ENCODE measurements around the gene NACA.
"Not testable (repeated sequence)": the region's sequence is repeated elsewhere in the genome, so short reads cannot be mapped to it uniquely, and the experiment has no call there.

NACA gene

DNA sequence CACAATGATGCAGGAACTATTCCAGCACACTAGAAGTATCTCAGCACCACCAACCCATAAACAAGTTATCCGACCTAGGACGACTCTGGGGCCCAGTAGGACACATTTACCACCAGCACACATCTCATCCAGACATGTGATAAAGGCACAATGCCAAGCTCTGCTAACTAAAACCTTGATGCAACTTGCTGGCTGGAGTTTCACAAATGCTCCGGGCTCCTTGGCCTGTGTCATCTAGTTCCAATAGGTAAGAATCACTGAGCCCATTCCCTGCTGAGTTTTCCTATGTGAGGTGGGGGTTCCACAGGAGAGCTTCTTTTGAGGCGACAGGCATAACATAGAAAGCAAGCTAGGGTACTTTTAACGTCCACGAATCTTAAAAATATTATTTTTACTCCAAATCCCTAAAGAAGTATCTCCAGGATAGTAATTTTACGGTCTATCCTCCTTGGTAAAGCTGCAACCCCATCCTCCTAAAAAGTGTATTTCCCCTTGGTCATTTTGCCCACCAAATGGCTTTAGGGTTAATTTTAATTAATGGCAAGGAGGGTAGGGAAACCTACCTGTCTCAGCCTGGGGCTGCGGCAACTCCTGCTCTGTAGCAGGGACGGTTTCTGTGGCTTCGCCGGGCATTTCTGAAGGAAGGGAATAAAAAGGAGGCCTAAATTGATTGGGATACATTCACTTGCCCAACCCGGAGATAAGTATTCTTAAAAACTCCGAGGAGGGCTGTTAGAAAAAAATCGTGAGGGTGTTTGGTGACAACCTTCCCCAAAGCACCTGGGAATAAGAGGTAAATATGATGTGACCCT, 1.0 kb downstream of the NACA start:
- no peak for DNase-seq

DNA sequence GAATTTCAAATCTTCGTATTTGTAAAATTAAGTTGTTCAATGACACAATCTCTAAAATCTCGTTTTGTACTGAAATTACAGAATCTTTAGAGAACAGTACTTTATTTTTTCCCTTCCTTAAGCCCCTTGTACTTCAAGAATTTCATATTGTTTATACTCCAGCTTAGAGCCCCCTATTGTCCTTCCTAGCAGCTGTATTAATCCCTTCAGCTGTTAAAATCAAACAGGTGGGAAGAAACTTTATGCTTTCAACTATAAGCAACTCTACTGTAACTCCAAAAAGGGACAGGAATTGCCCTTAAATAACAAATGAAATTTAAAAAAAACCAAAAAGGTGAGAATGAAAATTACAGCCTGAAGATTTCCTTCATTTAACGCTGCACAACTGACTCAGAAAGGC, 1.7 kb downstream of the NACA start:
- no peak for DNase-seq

DNA sequence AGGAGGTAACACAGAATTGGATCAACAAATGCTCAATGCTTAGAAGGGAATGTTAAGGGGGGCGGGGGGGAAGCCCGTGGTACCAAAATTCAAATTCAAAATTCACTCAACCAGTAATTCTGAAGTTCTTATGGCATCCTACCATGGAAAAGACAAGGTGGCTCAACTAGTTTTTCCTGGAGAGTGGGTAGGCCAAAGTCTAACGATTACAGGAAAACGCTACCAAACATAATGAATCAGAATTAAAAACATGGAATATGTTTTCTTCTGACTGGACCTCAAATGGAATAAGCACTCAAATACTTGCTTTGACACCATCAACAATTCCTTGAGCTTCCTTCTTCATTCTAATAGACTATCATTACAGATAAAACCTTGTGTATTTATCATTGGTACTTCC, 2.3 kb downstream of the NACA start:
- no peak for DNase-seq

DNA sequence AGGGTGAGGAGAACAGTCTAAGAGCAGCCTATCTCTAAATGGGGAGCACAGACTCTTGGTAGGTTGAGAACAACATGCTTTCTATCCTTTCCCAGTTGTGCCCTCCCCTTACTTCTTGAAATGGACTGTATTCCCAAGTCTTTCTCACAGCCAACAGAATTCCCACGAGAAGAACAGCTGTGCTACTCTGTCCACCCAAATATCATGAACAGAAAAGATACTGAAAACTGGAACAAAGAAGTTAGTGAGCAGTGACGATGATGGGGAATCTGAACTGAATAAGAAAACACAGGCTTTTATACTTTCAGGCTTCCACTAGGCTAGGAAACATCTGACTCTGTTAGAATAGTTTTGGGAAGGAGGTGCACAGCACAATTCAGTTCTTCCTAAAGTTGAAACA, 3.4 kb downstream of the NACA start:
- no peak for DNase-seq

DNA sequence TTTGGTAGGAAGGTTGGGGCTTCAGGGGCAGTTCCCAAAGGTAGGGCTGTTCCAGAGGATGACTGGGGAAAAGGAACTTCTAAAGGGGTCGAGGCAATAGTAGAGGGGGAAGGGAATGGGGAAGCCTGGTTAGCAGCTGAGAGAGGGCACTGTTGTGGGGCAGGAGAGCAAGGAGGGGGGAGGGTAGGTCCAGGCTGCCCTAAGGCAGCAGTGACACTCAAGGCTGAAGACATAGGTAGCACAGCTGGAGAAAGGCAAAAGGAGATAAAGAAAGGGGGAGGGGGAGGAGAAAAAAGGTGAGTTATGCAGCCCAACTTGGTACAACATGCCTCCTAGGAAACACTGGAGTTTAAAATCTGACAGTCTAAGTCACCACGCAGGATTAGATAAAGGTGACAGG, 3.9 kb downstream of the NACA start:
- no peak for DNase-seq

DNA sequence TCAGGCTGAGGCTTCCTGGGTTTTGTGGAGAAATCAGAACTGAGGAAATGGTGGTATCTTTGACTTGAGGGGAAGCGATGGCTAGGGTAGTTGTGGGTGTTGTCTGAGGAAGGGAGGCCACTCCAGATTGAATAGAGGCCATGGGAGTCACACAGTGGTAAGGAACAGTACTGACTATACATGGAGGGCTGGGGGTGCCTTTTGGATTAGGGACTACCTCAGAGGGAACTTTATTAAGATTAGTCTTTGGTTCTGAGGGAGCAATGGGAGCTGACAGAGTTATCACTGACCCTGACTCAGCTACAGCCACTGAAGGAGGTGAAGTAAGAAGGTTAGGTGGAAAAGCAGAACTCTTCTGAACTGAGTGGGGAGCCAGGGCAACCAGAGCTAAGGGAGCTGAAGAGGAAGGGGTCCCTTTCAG, 4.4 kb downstream of the NACA start:
- DNase-seq = no peak

DNA sequence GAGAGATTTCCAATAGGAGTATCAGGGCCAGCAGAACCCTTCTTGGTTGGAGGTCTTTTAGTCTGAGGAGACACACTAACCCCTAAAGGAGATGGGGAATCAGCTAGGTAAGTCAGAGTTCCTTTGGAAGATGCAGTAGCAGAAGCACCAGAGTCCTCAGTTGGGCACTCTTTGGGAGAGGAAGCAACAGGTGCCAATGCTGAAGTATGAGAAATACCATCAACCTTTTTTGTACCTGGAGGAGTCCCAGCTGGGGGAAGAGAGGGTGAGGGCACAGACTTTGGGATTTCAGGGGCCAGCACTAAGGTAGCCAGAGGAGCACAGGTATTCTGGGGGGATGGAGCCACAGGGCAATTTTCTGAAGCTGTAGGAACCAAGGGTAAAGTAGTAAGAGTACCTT, 6.0 kb downstream of the NACA start:
- DNase-seq = no peak

DNA sequence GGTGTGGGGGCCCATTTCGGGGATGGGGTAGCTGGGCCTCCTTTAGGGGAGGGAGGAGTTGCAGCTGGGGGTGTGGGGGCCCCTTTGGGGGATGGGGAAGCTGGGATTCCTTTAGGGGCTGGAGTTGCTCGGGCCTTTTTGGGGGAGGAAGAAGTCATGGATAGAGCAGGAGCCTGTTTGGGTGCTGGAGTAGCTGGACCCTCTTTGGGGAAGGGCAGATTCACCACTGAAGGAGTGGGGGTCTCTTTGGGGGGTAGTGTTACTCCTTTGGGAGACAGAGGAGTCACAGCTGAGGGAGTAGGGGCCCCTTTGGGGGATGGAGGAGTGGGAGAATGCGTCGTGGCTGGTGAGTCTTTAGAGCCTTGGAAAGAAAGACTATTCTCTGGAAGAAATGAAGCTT, 6.5 kb downstream of the NACA start:
- no peak for DNase-seq

DNA sequence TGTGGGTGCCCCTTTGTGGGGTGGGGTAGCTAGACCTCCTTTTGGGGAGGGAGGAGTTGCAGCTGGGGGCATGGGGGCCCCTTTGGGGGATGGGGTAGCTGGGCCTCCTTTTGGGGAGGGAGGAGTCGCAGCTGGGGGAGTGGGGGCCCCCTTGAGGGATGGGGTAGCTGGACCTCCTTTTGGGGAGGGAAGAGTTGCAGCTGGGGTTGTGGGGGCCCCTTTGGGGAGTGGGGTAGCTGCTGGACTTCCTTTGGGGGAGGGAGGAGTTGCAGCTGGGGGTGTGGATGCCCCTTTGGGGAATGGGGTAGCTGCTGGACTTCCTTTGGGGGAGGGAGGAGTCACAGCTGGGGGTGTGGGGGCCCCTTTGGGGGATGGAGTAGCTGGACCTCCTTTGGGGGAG, 7.0 kb downstream of the NACA start:
- no peak for DNase-seq

DNA sequence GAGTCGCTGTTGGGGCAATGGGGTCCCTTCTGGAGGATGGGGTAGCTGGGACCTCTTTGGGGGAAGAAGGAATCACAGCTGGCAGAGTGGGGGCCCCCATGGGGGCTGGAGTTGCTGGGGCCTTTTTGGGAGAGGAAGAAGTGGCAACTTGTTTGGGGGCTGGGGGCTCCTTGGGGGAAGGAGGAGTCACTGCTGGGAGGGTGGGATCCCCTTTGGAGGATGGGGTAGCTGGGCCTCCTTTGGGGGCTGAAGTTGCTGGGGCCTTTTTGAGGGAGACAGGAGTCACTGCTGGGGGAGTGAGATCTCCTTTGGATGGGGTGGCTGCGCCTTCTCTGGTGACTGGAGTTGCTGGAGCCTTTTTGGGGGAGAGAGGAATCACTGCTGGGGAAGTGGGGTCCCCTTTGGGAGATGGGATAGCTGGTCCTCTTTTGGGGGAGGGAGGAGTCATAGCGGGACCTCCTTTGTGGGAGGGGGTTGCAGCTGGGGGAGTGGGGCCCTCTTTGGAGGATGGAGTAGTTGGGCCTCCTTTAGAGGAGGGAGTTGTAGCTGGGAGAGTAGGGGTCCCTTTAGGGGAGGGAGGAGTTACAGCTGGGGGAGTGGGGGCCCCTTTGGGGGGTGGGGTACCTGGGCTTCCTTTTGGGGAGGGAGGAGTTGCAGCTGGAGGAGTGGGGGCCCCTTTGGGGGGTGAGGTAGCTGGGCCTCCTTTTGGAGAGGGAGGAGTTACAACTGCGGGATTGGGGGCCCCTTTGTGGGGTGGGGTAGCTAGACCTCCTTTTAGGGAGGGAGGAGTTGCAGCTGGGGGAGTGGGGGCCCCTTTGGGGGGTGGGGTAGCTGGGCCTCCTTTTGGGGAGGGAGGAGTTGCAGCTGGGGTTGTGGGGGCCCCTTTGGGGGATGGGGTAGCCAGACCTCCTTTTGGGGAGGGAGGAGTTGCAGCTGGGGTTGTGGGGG, 7.9 kb downstream of the NACA start:
- DNase-seq = no peak

DNA sequence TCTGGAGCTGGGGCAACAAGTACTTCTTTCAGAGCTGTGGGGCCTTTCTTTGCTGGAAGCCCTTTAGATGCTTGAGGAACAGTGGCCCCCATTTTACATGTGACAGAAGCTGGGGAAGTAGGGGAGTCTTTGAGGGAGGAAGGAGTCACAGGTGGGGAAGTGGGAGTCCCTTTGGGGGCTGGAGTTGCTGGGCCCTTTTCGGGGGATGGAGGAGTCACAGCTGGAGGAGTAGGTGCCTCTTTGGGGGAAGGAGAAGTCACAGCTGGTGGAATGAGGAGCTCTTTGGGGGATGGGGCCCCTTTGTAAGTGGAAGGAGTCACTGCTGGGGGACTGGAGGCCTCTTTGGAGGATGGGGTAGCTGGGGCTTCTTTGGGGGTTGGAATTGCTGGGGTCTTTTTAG, 8.6 kb downstream of the NACA start:
- DNase-seq = no peak

DNA sequence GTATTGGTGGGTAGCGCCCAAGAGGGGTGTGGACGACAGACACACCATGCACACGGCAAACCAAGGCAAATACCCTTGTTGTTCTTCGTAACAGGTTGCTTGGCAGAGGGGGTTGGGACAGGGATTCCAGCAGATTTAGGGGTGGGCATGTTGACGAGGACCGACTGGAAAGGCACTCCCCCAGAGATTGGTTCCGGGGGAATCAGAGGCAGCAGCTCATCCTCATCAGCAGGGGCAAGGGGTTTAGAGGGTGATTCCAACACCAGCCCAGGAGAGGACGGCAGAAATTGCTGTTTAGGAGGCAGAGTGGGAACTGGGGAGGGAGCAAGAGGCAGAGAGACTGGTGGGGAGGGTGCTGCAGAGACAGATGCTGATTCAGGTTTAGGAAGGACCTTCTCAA, 9.3 kb downstream of the NACA start:
- no peak for DNase-seq

DNA sequence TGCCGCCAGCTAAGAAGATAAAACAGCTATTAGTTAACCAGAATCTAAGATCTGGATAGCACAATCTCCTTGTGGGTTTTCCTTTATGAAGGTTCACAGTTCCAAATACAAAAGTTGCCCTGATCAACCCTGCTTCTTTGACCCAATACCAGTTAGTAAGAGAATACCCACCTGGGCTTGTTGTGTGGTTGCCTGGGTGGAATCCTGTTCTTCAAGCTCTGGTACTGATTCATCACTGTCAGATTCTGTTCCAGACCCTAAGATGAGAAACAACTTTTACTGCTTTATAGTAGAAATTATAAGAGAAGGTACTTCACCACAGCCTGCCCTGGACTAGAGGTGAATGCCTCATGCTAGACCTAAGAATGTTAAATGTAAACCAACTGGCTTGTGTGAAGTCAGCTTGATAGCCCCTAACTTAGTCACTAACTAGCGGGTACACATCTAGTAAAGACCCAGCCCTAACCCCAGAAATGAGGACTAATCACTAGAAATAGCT, 10.6 kb downstream of the NACA start:
- DNase-seq = no peak

DNA sequence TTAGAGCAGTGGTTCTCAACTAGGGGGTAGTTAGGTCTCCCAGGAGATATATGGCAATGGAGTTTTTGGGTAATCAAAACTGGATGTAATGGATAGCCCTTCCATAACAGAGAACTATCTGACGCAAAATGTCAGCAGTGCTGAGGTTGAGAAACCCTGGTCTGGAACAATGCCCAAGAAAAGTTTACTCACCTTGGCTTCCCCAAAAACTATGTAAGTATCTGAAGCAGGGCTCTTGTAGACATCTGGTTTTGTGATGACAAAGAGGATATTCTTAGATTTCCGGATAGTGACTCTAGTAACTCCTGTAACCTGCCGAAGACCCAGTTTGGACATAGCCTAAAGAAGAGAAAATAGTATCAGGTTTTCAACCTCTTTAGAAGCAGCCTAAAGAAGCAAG, 11.8 kb downstream of the NACA start:
- no peak for DNase-seq

DNA sequence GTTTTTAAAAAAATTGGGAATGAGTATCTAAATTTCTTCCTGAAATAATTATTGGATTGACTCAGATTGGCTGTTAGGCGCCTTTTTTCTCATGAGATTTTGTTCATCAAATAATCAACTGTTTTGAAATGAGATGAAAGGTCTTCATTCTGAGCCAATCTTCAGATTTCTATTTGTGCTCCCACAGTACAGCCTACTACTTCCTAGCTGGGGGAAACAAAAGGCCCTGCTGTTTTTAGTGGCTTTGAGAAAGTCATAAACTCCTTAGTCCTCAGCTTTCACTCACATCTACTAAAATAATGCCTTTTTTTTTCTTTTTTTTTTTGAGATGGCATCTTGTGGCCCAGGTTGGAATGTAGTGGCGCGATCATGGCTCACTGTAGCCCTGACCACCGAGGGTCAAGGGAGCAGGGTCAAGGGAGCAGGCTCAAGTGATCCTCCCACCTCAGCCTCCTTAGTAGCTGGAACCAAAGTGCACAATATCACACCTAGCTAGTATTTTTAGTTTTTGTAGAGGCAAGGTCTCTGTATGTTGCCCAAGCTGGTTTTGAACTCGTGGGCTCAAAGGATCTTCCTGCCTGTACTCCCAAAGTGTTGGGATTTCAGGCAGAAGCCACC, 15.2 kb downstream of the NACA start:
- DNase-seq = no peak

DNA sequence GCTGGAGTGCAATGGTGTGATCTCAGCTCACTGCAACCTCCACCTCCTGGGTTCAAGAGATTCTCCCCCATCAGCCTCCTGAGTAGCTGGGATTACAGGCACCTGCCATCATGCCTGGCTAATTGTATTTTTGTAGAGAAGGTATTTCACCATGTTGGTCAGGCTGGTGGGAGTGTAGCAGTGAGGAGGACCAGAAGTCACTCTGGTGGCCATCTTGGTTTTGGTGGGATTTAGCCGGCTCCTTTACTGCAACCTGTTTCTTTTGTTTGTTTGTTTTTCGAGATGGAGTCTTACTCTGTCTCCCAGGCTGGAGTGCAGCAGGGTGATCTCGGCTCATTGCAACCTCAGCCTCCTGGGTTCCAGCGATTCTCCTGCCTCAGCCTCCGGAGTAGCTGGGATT, 20.6 kb downstream of the NACA start:
- DNase-seq = not testable (repeated sequence)

DNA sequence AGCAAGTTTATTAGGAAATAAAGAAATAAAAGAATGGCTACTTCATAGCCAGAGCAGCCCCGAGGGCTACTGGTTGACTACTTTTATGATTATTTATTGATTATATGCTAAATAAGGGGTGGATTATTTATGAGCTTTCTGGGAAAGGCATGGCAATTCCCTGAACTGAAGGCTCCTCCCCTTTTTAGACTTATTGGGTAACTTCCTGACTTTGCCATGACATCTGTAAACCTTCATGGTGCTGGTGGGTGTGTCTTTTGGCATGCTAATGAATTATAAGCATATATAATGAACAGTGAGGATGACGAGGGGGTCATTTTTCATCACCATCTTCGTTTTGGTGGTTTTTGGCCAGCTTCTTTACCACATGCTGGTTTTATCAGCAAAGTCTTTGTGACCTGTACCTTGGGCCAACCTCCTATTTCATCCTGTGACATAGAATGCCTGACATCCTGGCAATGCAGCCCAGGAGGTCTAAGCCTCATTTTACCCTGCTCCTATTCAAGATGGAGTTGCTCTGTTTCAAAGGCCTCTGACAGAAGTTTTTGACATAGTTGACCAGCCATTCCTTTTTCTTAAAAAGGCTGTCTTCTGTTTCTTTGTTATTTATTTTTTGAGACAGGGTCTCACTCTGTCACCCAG, 26.0 kb downstream of the NACA start:
- DNase-seq = no peak

DNA sequence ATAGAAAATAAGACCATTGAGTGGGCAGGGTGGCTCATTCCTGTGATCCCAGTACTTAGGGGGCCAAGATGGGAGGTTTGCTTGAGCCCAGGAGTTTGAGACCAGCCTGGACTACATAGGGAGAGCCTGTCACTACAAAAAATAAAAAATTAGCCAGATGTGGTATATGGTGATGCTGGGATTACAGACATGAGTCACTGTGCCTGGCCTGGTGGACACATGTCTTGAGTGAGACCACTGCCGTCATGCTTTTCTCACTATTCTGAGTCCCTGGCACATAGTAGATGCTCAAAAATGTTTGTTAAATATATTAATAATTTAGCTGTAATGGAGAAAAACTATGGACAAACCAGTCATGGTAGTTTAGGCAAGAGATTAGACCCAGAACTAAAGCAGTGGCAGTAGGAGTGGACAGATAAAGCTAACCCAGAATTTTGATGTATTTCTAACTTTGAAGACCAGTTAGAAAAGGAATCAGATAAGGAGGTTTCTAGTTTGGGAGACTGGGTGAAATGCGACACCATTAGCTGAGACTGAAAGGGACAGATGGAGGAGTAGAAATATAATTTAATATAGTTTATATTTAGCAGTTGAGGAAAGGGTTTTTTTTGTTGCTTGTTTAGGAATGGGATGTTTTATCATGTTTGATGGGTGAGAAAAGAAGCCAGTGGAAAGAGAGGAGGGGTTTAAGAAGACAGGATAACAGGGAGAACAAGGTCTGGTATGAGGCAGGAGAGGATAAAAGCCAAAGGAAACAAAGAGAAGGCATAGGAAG, 29.6 kb downstream of the NACA start:
- no peak for DNase-seq

DNA sequence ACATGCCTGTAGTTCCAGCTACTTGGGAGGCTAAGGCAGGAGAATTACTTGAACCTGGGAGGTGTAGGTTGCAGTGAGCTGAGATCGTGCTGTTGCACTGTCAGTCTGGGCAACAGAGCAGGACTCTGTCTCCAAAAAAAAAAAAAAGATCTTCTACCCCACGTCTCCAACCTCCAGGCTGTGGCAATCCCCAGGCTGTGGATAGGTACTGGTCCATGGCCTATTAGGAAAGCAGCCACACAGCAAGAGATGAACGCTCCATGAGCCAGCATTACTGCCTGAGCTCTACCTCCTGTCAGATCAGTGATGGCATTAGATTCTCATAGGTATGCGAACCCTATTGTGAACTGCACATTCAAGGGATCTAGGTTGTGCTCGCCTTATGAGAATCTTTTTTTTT, 30.9 kb downstream of the NACA start:
- no peak for DNase-seq

DNA sequence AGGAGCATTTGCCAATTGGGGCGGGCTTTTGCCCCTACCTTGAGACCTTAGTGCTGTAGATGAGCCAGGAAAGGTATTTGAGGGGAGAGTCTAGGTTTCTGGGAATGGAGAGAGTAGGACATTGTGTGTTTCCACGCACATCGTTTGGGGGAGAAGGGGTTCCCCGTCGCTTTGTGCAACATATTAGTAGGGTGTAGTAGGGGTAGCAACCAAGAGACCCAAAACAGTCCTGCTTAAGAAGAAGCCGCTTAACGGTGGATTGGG, 36.3 kb downstream of the NACA start:
- DNase-seq = no peak

DNA sequence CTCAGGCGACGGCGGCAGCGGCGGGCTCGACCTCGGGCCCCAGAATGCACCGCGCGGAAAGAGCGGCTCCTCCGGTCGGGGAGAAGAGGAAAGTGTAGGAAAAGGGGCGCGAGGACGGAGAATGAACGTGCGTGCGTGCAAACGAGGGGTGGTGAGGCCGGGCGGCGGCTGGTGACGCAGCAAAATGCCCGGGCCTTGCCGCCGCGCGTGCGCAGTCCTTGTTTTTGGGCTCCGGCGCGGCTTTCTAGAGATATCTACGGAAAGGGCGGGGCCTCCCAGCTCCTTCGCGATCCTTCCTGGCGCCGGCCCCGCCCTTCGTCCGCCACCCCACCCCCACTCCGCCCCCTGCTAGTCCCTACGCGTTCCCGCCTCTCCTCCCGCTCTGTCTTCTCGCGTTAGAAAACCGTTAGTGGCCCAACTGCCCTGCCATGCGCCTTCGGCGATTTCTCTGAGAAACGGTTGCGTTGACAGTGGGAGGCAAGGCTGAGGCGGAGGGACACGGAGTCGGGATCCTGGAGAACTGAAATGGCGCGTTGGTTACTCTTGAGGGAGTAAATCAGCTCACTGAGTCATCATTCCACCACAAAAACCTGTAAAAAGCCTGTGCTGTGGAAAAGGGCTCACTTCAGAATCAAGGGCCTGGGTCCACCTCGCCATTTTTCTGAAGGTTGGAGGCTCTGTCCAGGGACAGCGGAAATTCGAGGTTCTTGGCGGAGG, 36.8 kb downstream of the NACA start, which contains the start of gene PTGES3:
Gene PTGES3 (minus strand): TSS at position 156 of the 717 bp plus-strand sequence. CDS start 285 bp downstream, outside the sequence.
- peak; percentile 70 for DNase-seq
